ENCODE measurements around the gene MOV10L1.

DNA sequence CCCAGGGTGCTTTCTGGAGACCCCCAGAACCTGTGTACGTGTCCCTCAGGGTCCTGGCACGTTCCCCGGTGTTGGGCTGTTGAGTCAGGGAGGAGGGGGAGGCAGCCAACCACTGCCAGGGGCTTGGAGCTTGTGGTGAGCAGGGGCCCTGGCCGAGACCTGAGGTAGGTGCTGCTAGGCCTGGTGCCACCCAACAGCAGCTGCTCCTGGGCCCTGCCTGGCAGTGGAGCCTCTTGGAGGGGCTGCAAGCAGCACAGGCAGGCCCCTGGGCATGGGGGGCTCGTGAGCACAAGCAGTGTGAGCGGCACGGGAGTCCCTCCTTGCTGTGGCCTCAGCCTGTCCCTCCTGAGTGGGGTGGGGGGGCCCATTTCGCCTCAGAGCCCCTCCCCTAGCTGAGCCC lies 103.8 kb downstream of the MOV10L1 start:
- TF ChIP-seq POLR2A (IDR thresholded peaks at IDR 0.05): no peak
- TF ChIP-seq, protein P1, sequence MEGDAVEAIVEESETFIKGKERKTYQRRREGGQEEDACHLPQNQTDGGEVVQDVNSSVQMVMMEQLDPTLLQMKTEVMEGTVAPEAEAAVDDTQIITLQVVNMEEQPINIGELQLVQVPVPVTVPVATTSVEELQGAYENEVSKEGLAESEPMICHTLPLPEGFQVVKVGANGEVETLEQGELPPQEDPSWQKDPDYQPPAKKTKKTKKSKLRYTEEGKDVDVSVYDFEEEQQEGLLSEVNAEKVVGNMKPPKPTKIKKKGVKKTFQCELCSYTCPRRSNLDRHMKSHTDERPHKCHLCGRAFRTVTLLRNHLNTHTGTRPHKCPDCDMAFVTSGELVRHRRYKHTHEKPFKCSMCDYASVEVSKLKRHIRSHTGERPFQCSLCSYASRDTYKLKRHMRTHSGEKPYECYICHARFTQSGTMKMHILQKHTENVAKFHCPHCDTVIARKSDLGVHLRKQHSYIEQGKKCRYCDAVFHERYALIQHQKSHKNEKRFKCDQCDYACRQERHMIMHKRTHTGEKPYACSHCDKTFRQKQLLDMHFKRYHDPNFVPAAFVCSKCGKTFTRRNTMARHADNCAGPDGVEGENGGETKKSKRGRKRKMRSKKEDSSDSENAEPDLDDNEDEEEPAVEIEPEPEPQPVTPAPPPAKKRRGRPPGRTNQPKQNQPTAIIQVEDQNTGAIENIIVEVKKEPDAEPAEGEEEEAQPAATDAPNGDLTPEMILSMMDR (IDR thresholded peaks at IDR 0.05): no peak

All from lower leg skin (tissue), 3 donors.